ENCODE results near the gene POLR3A.
"Not testable (repeated sequence)": the region's sequence is repeated elsewhere in the genome, so short reads cannot be mapped to it uniquely, and the experiment has no call there.

Gene POLR3A

DNA sequence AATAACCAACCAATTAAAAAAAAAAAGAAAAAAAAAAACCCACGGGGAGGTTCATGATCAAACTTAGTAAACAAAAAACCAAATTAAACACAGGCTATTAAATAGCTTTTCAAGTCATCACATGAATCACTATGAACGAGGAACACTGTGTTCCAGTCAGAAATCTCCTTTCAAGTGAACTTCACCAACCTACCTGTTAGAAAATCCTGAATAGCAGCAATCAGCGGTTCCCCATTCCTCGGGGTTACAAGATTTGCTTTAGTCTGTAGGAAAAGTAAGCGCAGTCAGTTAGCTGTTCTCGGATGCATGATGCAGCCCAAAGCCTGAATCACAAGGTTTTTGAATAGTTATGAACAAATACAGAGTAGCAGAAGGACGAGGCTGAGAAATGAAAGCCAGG is 19.0 kb downstream of the POLR3A start:
- H3K9me3 ChIP-seq (ENCODE audit: control insufficient read depth, insufficient read depth, low read length), result no peaks in the 10 kb centered on the region
- no peaks in the 10 kb centered on the region for H3K27me3 ChIP-seq (ENCODE audit: control insufficient read depth, insufficient read depth, low read length)
- H3K4me1 ChIP-seq (ENCODE audit: control insufficient read depth, insufficient read depth, low read length), result no peaks in the 10 kb centered on the region
- no peak overlapping the region for H3K9ac ChIP-seq (ENCODE audit: low read depth, low read length)
- peaks cover 57% of the 10 kb centered on the region for H3K36me3 ChIP-seq (ENCODE audit: control insufficient read depth, insufficient read depth, low read length)
- no peak overlapping the region for H3K4me3 ChIP-seq (ENCODE audit: low read depth, low read length)

DNA sequence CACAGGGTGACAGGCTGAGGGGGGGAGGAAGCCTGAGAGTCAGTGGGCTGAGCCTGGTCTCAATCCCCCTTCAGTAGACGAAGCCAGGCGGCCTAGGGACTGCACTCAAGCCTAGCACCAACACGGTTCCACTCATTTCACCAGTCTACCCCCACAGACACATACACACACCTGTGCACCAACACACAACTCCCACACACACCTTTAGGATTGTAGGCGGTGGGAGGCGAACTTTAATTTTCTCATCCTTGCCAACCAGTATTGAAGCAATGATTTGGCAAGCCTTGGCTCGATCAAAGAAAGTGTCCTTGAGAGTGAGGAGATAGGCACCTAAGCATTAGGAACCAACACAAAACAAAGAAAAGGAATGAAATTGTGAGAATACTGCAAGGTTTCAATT is 19.7 kb downstream of the POLR3A start:
- no peaks in the 10 kb centered on the region for H3K4me1 ChIP-seq (ENCODE audit: control insufficient read depth, insufficient read depth, low read length)
- peaks cover 63% of the 10 kb centered on the region for H3K36me3 ChIP-seq (ENCODE audit: control insufficient read depth, insufficient read depth, low read length)
- H3K27me3 ChIP-seq (ENCODE audit: control insufficient read depth, insufficient read depth, low read length), result no peaks in the 10 kb centered on the region
- no peak overlapping the region for H3K4me3 ChIP-seq (ENCODE audit: low read depth, low read length)
- H3K9me3 ChIP-seq (ENCODE audit: control insufficient read depth, insufficient read depth, low read length), result no peaks in the 10 kb centered on the region
- H3K9ac ChIP-seq (ENCODE audit: low read depth, low read length), result no peak overlapping the region

DNA sequence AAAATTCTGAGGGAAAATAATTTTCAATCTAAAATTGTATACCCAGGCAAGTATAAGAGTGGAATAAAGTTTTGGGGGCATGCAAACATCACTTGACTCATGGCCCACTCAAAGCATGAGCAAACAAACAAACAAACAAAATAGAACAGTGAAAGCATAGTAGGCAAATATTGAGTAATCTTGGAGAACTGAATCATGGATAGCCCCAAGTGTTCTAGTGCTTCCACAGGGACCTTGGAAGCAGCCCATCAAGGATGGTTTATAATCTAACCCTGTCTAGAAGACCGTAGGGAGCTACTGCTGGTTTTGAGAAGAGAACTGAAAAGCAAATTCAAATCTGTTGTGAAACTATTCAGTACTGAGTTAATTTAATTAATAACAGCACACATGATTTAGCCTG is 22.1 kb downstream of the POLR3A start:
- Histone ChIP-seq H3K36me3 (ENCODE audit: control insufficient read depth, insufficient read depth, low read length) (peaks cover 73% of the 10 kb centered on the region), H3K4me3 (ENCODE audit: low read depth, low read length) (no peak overlapping the region), H3K4me1 (ENCODE audit: control insufficient read depth, insufficient read depth, low read length) (no peaks in the 10 kb centered on the region), H3K9ac (ENCODE audit: low read depth, low read length) (no peak overlapping the region), H3K9me3 (ENCODE audit: control insufficient read depth, insufficient read depth, low read length) (no peaks in the 10 kb centered on the region), H3K27me3 (ENCODE audit: control insufficient read depth, insufficient read depth, low read length) (no peaks in the 10 kb centered on the region)

DNA sequence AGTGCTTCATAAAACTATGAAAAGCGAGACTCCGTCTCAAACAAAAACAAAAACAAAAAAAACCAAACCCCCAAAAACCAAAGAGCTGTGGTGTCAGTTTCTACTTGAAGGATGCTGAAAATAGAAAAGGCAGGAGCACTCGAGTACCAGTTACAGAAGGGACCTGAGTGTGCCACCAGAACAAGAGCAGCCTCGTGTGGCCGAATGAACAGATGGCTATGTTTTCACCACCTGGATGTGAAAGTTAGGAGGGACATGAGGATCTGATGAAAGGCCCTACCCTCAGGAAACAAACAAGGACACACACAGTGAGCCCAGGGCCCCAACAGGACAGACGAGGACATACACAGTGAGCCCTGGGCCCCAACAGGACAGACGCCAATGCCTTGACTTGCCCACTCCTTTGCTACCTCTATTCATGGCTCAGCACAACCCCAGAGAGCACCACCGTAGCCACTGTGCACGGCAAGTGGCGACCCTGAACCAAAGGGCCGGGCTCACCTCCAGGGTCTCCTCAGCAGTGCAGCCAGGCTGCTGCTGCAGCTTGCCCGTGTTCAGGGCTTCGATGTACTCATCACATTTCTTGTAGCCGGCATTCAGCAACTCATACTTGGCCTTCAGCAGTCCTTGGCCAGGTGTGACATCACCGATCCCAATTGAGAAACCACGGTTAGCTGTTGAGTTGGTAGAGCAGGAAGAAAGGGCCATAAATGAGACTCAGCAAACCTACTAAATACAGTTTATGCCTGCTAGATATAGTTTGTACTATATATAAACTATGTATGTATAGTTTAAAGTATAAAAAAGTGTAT is 24.9 kb downstream of the POLR3A start:
- H3K36me3 ChIP-seq (ENCODE audit: control insufficient read depth, insufficient read depth, low read length), result peaks cover 76% of the 10 kb centered on the region
- no peak overlapping the region for H3K9ac ChIP-seq (ENCODE audit: low read depth, low read length)
- H3K27me3 ChIP-seq (ENCODE audit: control insufficient read depth, insufficient read depth, low read length), result no peaks in the 10 kb centered on the region
- H3K9me3 ChIP-seq (ENCODE audit: control insufficient read depth, insufficient read depth, low read length), result no peaks in the 10 kb centered on the region
- H3K4me1 ChIP-seq (ENCODE audit: control insufficient read depth, insufficient read depth, low read length), result no peaks in the 10 kb centered on the region
- H3K4me3 ChIP-seq (ENCODE audit: low read depth, low read length), result no peak overlapping the region

DNA sequence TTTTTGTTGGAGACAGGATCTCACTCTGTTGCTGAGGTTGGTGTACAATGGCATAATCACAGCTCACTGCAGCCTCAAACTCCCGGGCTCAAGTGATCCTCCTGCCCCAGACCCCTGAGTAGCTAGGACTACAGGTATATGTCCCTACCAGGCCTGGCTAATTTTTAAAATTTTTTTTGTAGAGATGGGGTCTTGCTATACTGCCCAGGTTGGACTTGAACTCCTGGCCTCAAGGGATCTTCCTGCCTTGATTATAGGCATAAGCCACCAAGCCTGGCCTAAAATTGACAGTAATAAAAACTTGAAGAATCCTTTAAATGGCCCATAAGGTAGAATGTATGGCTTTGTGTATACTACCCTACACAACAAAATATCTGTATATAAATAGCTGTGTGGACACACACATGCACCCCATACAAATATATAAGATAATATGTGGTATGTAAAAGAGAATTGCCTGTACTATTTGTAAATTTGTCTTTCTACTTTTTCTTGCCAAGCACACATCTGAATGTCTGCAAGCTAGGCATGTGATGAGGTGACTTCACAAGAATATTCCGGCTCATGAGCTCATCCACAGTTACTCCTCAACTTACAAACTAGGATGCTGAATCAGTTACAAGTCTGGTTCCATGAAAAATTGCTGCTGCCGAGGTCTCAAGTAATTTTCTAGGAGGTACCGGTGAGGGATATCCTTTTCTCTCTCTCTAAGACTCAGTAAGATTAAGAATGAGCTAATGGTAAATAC is 26.6 kb downstream of the POLR3A start:
- Histone ChIP-seq H3K27me3 (ENCODE audit: control insufficient read depth, insufficient read depth, low read length) (no peaks in the 10 kb centered on the region), H3K9ac (ENCODE audit: low read depth, low read length) (no peak overlapping the region), H3K4me3 (ENCODE audit: low read depth, low read length) (no peak overlapping the region), H3K4me1 (ENCODE audit: control insufficient read depth, insufficient read depth, low read length) (no peaks in the 10 kb centered on the region), H3K9me3 (ENCODE audit: control insufficient read depth, insufficient read depth, low read length) (no peaks in the 10 kb centered on the region), H3K36me3 (ENCODE audit: control insufficient read depth, insufficient read depth, low read length) (peaks cover 65% of the 10 kb centered on the region)

DNA sequence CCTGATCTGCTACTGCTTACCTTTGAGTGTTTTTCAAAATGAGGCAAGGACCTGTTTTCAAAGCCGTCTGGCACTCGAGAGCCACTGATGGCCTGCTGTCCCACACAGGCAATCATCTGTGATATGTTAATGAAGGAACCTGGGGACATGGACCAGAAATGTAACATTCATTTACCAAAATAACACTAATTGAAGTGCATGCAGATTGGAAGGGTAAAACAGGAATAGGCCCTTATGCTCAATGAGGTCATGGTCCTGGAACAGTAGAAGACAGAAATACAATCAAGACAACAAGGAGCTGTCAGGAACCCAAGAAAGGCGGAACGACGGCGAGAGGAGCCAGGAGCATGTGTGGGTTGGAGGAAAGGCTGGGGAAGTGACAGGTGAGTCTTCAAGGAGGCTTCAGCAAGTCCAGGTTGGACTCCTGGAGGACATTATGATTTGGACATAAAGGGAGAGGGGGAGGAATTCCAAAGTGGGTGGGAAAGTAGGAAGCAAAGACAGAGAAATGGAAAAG is 28.3 kb downstream of the POLR3A start:
- Histone ChIP-seq H3K9me3 (ENCODE audit: control insufficient read depth, insufficient read depth, low read length) (no peaks in the 10 kb centered on the region), H3K4me3 (ENCODE audit: low read depth, low read length) (no peak overlapping the region), H3K36me3 (ENCODE audit: control insufficient read depth, insufficient read depth, low read length) (peaks cover 55% of the 10 kb centered on the region)

DNA sequence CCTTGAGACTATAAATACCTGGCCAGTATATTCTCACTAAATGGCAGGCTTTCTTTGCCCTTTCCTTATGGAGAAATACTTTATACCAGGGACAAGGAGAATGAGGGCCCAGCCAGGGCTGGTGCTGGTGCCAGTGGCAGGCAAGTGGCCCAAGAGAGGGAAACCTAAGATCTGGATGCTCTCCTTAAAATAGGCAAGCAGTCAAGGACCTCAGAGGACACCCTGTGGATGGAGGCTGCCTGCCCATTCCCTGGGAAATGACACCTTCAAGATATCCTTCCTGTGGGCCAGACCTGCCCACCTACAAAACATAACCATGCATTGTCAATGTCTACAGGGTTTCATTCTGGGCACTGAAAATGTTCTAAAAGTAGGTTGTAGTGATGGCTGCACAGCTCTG is 29.1 kb downstream of the POLR3A start:
- peaks cover 52% of the 10 kb centered on the region for H3K36me3 ChIP-seq (ENCODE audit: control insufficient read depth, insufficient read depth, low read length)
- H3K9me3 ChIP-seq (ENCODE audit: control insufficient read depth, insufficient read depth, low read length), result no peaks in the 10 kb centered on the region

More for the DNA sequence above, 28.3 kb downstream of the POLR3A start:
- Histone ChIP-seq H3K27me3 (ENCODE audit: control insufficient read depth, insufficient read depth, low read length) (no peaks in the 10 kb centered on the region), H3K4me1 (ENCODE audit: control insufficient read depth, insufficient read depth, low read length) (no peaks in the 10 kb centered on the region), H3K9ac (ENCODE audit: low read depth, low read length) (no peak overlapping the region)

DNA sequence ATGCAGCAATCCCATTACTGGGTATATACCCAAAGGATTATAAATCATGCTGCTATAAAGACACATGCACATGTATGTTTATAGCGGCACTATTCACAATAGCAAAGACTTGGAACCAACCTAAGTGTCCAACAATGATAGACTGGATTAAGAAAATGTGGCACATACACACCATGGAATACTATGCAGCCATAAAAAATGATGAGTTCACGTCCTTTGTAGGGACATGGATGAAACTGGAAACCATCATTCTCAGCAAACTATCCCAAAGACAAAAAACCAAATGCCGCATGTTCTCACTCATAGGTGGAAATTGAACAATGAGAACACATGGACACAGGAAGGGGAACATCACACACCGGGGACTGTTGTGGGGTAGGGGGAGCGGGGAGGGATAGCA is 30.5 kb downstream of the POLR3A start:
- H3K36me3 ChIP-seq (ENCODE audit: control insufficient read depth, insufficient read depth, low read length), result peaks cover 38% of the 10 kb centered on the region
- H3K9me3 ChIP-seq (ENCODE audit: control insufficient read depth, insufficient read depth, low read length); H3K4me3 ChIP-seq (ENCODE audit: low read depth, low read length); H3K4me1 ChIP-seq (ENCODE audit: control insufficient read depth, insufficient read depth, low read length); H3K9ac ChIP-seq (ENCODE audit: low read depth, low read length); H3K27me3 ChIP-seq (ENCODE audit: control insufficient read depth, insufficient read depth, low read length): not testable (repeated sequence)

More for the DNA sequence above, 29.1 kb downstream of the POLR3A start:
- no peaks in the 10 kb centered on the region for H3K27me3 ChIP-seq (ENCODE audit: control insufficient read depth, insufficient read depth, low read length)
- no peak overlapping the region for H3K9ac ChIP-seq (ENCODE audit: low read depth, low read length)
- H3K4me3 ChIP-seq (ENCODE audit: low read depth, low read length), result no peak overlapping the region
- no peaks in the 10 kb centered on the region for H3K4me1 ChIP-seq (ENCODE audit: control insufficient read depth, insufficient read depth, low read length)

DNA sequence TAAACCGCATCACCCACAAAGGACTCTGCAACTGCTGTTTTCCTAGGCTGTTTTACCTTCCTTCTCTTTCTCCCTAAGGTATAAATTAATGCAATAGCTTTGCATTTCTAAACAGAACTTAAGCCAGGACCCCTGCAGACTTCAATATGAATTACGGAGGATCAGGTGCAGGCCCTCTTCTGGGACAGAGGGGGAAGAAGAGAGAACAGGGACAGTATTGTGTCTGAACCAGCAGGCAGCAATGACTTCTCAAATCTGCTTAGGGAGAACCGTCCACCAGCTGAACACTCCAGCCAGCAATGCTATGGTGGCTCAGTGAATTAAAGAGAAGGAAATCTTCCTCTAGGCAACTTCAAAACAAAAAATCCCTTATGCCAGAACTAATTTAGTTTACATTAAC is 35.7 kb downstream of the POLR3A start:
- no peaks in the 10 kb centered on the region for H3K27me3 ChIP-seq (ENCODE audit: control insufficient read depth, insufficient read depth, low read length)
- H3K4me1 ChIP-seq (ENCODE audit: control insufficient read depth, insufficient read depth, low read length), result no peaks in the 10 kb centered on the region
- no peak overlapping the region for H3K9ac ChIP-seq (ENCODE audit: low read depth, low read length)
- peaks cover 20% of the 10 kb centered on the region for H3K36me3 ChIP-seq (ENCODE audit: control insufficient read depth, insufficient read depth, low read length)
- H3K4me3 ChIP-seq (ENCODE audit: low read depth, low read length), result no peak overlapping the region
- H3K9me3 ChIP-seq (ENCODE audit: control insufficient read depth, insufficient read depth, low read length), result no peaks in the 10 kb centered on the region

DNA sequence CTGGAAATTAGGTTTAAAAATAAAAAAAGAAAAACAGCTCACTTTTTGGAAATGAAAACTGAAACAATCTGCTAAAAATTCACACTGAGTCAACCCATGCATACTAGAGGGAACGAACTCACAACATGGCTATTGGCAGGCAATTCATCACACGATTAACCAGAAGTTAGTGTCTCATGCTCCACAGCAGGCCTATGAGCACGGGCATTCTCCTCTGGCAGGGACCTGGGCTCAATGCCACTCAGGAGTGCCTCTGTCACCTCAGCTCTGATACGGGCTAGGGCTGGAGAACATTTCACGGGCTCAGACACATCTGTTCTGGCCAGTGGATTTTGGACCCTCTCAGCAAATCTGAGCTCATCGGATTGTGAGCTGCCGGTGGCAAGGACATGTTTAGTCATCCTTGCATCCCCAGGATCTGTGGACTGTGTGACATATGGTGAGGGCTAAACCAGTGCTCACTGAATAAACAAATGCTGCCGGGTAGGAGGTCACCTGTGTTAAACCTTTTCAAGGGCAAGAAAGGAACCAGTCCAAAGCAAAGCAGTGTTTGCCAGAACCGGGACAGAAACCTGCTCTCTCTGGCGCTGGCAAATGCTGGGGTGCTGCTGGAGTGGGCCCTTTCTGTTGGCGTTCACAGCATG is 40.1 kb downstream of the POLR3A start:
- H3K36me3 ChIP-seq (ENCODE audit: control insufficient read depth, insufficient read depth, low read length), result peaks cover 43% of the 10 kb centered on the region
- no peaks in the 10 kb centered on the region for H3K27me3 ChIP-seq (ENCODE audit: control insufficient read depth, insufficient read depth, low read length)
- H3K9ac ChIP-seq (ENCODE audit: low read depth, low read length), result no peak overlapping the region
- no peaks in the 10 kb centered on the region for H3K4me1 ChIP-seq (ENCODE audit: control insufficient read depth, insufficient read depth, low read length)
- no peak overlapping the region for H3K4me3 ChIP-seq (ENCODE audit: low read depth, low read length)
- H3K9me3 ChIP-seq (ENCODE audit: control insufficient read depth, insufficient read depth, low read length), result no peaks in the 10 kb centered on the region

DNA sequence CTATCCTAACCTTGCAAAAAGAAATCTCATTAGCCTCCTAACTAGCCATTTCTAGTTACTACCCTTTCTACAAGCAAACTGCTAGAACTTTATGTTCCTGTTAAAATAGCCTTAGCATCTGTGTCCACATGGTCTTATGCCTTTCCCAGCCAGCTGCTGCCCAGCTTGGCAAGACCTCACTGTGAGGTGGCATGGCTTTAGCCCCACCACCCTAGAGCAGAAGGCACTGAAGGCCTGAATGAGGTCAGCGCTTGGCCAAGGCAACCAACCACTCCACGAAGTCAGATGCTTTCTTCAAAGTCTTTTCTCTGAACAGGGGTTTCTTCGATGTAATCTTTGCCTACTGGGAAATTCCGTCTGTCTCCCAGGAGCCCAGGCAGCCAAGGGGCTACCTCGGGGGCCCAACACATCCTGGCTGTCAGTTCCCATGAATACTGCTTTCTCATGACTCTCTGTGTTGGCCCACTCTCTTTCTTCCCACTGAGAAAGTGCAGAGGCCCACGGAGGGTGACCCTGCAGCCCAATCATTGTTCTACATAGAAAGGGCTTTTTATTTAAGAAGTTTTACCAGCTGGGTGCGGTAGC is 41.6 kb downstream of the POLR3A start:
- Histone ChIP-seq H3K36me3 (ENCODE audit: control insufficient read depth, insufficient read depth, low read length) (peaks cover 56% of the 10 kb centered on the region), H3K4me3 (ENCODE audit: low read depth, low read length) (no peak overlapping the region), H3K9ac (ENCODE audit: low read depth, low read length) (no peak overlapping the region), H3K9me3 (ENCODE audit: control insufficient read depth, insufficient read depth, low read length) (no peaks in the 10 kb centered on the region), H3K27me3 (ENCODE audit: control insufficient read depth, insufficient read depth, low read length) (no peaks in the 10 kb centered on the region), H3K4me1 (ENCODE audit: control insufficient read depth, insufficient read depth, low read length) (no peaks in the 10 kb centered on the region)
